Hepatocyte (in vitro differentiated cells): ENCODE data around the gene FBXW5.

ENCODE experiments used
- EZH2 ChIP-seq: fragments of 200-600 bp; sonication (generic); IDR thresholded peaks from 2 replicates; pipeline ENCODE4 v1.6.1; 2016; ENCODE audit warnings: antibody characterized with exemption, mild to moderate bottlenecking, borderline replicate concordance
- EZH2phosphoT487 ChIP-seq: fragments of 200-600 bp; sonication (generic); IDR thresholded peaks from one replicate; pipeline ENCODE4 v1.6.1; 2018; ENCODE audit warnings: antibody characterized with exemption, mild to moderate bottlenecking, low read depth, moderate library complexity; ENCODE audit not compliant: unreplicated experiment, severe bottlenecking
- TF ChIP-seq, protein P1 (sequence below): fragments of 200-600 bp; sonication (generic); IDR thresholded peaks from 2 replicates; pipeline ENCODE4 v1.5.1; 2016; ENCODE audit warnings: antibody characterized with exemption, mild to moderate bottlenecking; ENCODE audit not compliant: poor library complexity

DNA sequence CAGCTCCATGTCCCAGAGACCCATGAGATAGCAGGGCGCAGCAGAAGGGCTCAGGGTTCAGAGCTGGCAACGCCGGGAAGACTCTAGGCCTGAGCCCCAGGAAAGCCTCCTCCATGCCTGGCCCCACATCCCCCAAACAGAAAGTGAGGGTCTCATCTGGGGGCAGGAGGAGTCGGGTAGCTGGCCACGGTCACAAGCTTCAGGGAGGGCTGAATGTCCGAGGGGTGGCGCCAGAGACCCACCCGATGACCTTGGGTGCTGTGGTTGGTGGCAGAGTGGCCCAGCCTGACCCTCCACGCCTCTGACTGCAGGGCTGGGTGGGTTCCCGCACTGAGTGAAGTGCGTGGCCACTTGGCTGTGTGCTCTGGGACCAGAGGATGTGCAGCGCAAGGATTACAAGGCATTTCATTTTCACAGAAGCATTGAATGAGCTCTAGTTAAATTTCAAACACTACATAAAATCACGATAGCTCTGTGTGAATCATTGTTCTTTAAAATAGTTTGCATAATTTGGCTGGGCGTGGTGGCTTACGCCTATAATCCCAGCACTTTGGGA is 3.5 kb upstream of the FBXW5 start:
- TF ChIP-seq, protein P1, sequence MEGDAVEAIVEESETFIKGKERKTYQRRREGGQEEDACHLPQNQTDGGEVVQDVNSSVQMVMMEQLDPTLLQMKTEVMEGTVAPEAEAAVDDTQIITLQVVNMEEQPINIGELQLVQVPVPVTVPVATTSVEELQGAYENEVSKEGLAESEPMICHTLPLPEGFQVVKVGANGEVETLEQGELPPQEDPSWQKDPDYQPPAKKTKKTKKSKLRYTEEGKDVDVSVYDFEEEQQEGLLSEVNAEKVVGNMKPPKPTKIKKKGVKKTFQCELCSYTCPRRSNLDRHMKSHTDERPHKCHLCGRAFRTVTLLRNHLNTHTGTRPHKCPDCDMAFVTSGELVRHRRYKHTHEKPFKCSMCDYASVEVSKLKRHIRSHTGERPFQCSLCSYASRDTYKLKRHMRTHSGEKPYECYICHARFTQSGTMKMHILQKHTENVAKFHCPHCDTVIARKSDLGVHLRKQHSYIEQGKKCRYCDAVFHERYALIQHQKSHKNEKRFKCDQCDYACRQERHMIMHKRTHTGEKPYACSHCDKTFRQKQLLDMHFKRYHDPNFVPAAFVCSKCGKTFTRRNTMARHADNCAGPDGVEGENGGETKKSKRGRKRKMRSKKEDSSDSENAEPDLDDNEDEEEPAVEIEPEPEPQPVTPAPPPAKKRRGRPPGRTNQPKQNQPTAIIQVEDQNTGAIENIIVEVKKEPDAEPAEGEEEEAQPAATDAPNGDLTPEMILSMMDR: peak; percentile 44
- TF ChIP-seq EZH2: no peak
- TF ChIP-seq EZH2phosphoT487: no peak
